CD14-positive monocyte (primary cell): ENCODE data around the gene PPIP5K1. TPM values are rescaled to one million over a fixed set of nuclear protein-coding genes. Genes with fewer than 3 reads are reported as not detected.

ENCODE experiments used
- DNase-seq, 3 donors: peaks; one replicate each; pipeline ENCODE4 v3.0.0-alpha.2; 2011 to 2022
- H2AFZ ChIP-seq: 2 replicates; pipeline ENCODE4 v1.6.0; 2012; ENCODE audit warnings: mild to moderate bottlenecking, low read depth, low read length, inconsistent platforms; ENCODE audit not compliant: insufficient read depth, poor library complexity, severe bottlenecking
- H3K27ac ChIP-seq, 2 donors: 1 replicate in 1 of 2; 2 replicates in 1 of 2; pipeline ENCODE4 v1.5.1; 2012 to 2013; ENCODE audit warnings: low read length in 2 of 2, control low read depth in 1 of 2, inconsistent platforms in 1 of 2, low read depth in 1 of 2, mild to moderate bottlenecking in 1 of 2
- H3K27me3 ChIP-seq, 2 donors: one replicate each; pipeline versions ENCODE4 v1.6.0 to v1.6.1; 2011 to 2013; ENCODE audit warnings: low read length in 2 of 2; ENCODE audit not compliant: control insufficient read depth in 2 of 2, insufficient read depth in 2 of 2
- H3K36me3 ChIP-seq, 2 donors: replicated peaks in 1 of 2; 1 replicate in 1 of 2; 2 replicates in 1 of 2; pipeline versions ENCODE4 v1.5.1 to v1.6.1; 2012 to 2013; ENCODE audit warnings: low read length in 2 of 2, control low read depth in 1 of 2, inconsistent platforms in 1 of 2, mild to moderate bottlenecking in 1 of 2; ENCODE audit not compliant: insufficient read depth in 2 of 2, control insufficient read depth in 1 of 2
- H3K4me1 ChIP-seq, 2 donors: 1 replicate in 1 of 2; 2 replicates in 1 of 2; pipeline versions ENCODE4 v1.5.1 to v1.6.1; 2012 to 2013; ENCODE audit warnings: low read length in 2 of 2, control low read depth in 1 of 2, inconsistent platforms in 1 of 2, mild to moderate bottlenecking in 1 of 2, moderate library complexity in 1 of 2; ENCODE audit not compliant: insufficient read depth in 2 of 2, control insufficient read depth in 1 of 2
- H3K4me2 ChIP-seq: replicated peaks from 2 replicates; pipeline ENCODE3; 2012; ENCODE audit warnings: low read length, moderate library complexity, mild to moderate bottlenecking; ENCODE audit not compliant: poor library complexity, severe bottlenecking; ENCODE audit errors: extremely low read depth
- H3K4me3 ChIP-seq, 3 experiments: fragments of 200-600 bp in 1 of 3; sonication (generic) in 1 of 3; replicated peaks in 1 of 3; 1 replicate in 2 of 3; 2 replicates in 1 of 3; pipeline ENCODE4 v1.5.1; 2011 to 2013; ENCODE audit warnings: low read length in 3 of 3, mild to moderate bottlenecking in 3 of 3, control low read depth in 2 of 3, low read depth in 2 of 3, inconsistent platforms in 1 of 3, moderate library complexity in 1 of 3
- H3K79me2 ChIP-seq: 2 replicates; pipeline ENCODE4 v1.6.0; 2012; ENCODE audit warnings: mild to moderate bottlenecking, control low read depth, inconsistent platforms, low read length, moderate library complexity; ENCODE audit not compliant: insufficient read depth
- H3K9ac ChIP-seq: 2 replicates; pipeline ENCODE4 v1.6.0; 2017; ENCODE audit warnings: low read length, mild to moderate bottlenecking; ENCODE audit not compliant: insufficient read depth, poor library complexity, severe bottlenecking
- H3K9me3 ChIP-seq, 2 donors: replicated peaks in 1 of 2; 1 replicate in 1 of 2; 2 replicates in 1 of 2; pipeline versions ENCODE4 v1.5.1 to v1.6.1; 2012 to 2013; ENCODE audit warnings: low read length in 2 of 2, control low read depth in 1 of 2; ENCODE audit not compliant: control insufficient read depth in 1 of 2, insufficient read depth in 1 of 2
- H4K20me1 ChIP-seq: 2 replicates; pipeline ENCODE4 v1.6.0; 2012; ENCODE audit warnings: mild to moderate bottlenecking, low read length, control low read depth, moderate library complexity; ENCODE audit not compliant: insufficient read depth
- H3K27ac Mint-ChIP-seq, 7 donors: one replicate each; pipeline ENCODE4 v1.8.0; 2020; ENCODE audit warnings: mild to moderate bottlenecking in 7 of 7, mixed read lengths in 7 of 7, moderate library complexity in 6 of 7, inconsistent platforms in 2 of 7
- H3K27me3 Mint-ChIP-seq, 3 donors: one replicate each; pipeline ENCODE4 v1.8.0; 2021 to 2022; ENCODE audit warnings: low read depth in 3 of 3, mild to moderate bottlenecking in 3 of 3, mixed read lengths in 3 of 3, moderate library complexity in 3 of 3, inconsistent platforms in 1 of 3
- H3K36me3 Mint-ChIP-seq, 2 donors: one replicate each; pipeline ENCODE4 v1.8.0; 2020; ENCODE audit warnings: mixed read lengths in 2 of 2, inconsistent platforms in 1 of 2, mild to moderate bottlenecking in 1 of 2
- H3K4me1 Mint-ChIP-seq: one replicate; pipeline ENCODE4 v1.8.0; 2020; ENCODE audit warnings: mild to moderate bottlenecking, mixed read lengths
- H3K4me3 Mint-ChIP-seq, 2 donors: one replicate each; pipeline ENCODE4 v1.8.0; 2020; ENCODE audit warnings: mild to moderate bottlenecking in 2 of 2, mixed read lengths in 2 of 2, moderate library complexity in 1 of 2
- H3K9me3 Mint-ChIP-seq, 7 donors: one replicate each; pipeline ENCODE4 v1.8.0; 2020 to 2022; ENCODE audit warnings: mixed read lengths in 7 of 7, mild to moderate bottlenecking in 6 of 7, moderate library complexity in 6 of 7, inconsistent platforms in 2 of 7
- WGBS: methylation state at CpG from one replicate; pipeline ENCODE4 v1.1.5; 2013; ENCODE audit warnings: missing lambda C conversion rate; ENCODE audit not compliant: insufficient coverage; 5-methylcytosine and 5-hydroxymethylcytosine counted together
- intact Hi-C, 2 donors: fragments of 100-400 bp; cut with micrococcal nuclease; formaldehyde crosslinking; loops; one replicate each; pipeline versions ENCODE4 v1.15.0 to v1.15.1; 2023
- polyA plus RNA-seq, 3 donors: library from polyadenylated mRNA; depleted of rRNA in 1 of 3; unstranded in 2 of 3; stranded (reverse) in 1 of 3; fragments of 300-500 nt in 2 of 3; fragments of >200 nt in 1 of 3; fragmentation: Illumina TruSeq in 2 of 3; gene quantifications; 1 replicate in 2 of 3; 2 replicates in 1 of 3; pipeline ENCODE4 v1.2.3, GENCODE V29; 2012 to 2021
- TF ChIP-seq, protein P1 (sequence below): fragments of 200-600 bp; IDR thresholded peaks from one replicate; pipeline ENCODE4 v1.8.0; 2022; ENCODE audit warnings: antibody characterized with exemption, mild to moderate bottlenecking

The PPIP5K1 gene
- polyA plus RNA-seq, 3 donors = 0.95 to 19.9 (median 2.0) TPM

DNA sequence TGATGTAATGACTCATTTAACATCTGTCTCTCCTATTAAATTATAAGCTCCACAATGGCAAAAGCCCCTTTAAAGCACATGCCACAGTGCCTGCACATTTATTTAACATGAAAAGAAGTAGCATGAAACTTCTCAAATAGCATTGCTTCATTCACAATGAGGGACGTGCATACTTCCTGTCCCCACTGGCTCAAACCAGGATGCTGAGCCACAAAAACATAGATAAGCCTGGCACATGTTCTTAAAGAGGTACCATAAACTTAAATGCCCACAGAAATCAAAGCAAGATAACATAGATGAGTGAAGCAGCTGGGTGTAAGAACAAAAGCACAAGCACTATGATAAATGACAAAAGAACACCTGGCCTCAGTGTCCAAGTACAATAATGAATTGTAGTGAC, 100.8 kb downstream of the PPIP5K1 start:
- Histone ChIP-seq H3K27ac (no peak overlapping the region), H4K20me1 (no peaks in the 10 kb centered on the region), H3K4me3 (no peak overlapping the region), H3K36me3 (peaks cover 0 to 7% of the 10 kb centered on the region in 2 donors), H2AFZ (no peak overlapping the region), H3K9me3 (no peaks in the 10 kb centered on the region), H3K9ac (no peak overlapping the region), H3K4me2 (no peak overlapping the region), H3K79me2 (no peaks in the 10 kb centered on the region), H3K27me3 (no peaks in the 10 kb centered on the region), H3K4me1 (peaks cover 10 to 12% of the 10 kb centered on the region in 2 donors)
- Mint-ChIP-seq H3K4me3 (no peak overlapping the region), H3K27me3 (no peaks in the 10 kb centered on the region), H3K36me3 (peaks cover 3 to 22% of the 10 kb centered on the region in 2 donors), H3K27ac (peak overlapping the region in 1 of 7 donors; percentile 13), H3K9me3 (no peaks in the 10 kb centered on the region), H3K4me1 (peaks cover 13% of the 10 kb centered on the region)
- intact Hi-C loops = no loop called here
- no CpG with 5 or more reads among the region's 1 CpG for WGBS
- DNase-seq = no peak
- TF ChIP-seq, protein P1, sequence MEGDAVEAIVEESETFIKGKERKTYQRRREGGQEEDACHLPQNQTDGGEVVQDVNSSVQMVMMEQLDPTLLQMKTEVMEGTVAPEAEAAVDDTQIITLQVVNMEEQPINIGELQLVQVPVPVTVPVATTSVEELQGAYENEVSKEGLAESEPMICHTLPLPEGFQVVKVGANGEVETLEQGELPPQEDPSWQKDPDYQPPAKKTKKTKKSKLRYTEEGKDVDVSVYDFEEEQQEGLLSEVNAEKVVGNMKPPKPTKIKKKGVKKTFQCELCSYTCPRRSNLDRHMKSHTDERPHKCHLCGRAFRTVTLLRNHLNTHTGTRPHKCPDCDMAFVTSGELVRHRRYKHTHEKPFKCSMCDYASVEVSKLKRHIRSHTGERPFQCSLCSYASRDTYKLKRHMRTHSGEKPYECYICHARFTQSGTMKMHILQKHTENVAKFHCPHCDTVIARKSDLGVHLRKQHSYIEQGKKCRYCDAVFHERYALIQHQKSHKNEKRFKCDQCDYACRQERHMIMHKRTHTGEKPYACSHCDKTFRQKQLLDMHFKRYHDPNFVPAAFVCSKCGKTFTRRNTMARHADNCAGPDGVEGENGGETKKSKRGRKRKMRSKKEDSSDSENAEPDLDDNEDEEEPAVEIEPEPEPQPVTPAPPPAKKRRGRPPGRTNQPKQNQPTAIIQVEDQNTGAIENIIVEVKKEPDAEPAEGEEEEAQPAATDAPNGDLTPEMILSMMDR = no peak

DNA sequence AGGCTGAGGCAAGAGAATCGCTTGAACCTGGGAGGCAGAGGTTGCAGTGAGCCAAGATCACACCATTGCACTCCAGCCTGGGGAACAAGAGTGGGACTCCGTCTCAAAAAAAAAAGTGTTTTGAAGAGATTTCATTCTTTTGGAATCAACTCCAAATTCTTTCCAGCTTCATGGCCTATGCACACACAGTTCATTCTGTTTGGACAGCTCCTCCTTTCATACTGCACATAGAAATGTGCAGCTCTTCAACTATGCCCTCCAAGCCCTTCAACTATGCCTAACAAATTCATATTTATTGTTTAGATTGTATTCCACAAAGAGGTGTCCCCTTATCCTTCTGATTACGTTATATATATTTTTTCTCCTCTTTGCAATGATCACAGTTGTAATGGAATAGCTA, 101.2 kb downstream of the PPIP5K1 start:
- H3K27ac Mint-ChIP-seq = no peak overlapping the region
- peaks cover 13% of the 10 kb centered on the region for H3K4me1 Mint-ChIP-seq
- peaks cover 3 to 22% of the 10 kb centered on the region in 2 donors for H3K36me3 Mint-ChIP-seq
- Histone ChIP-seq H3K36me3 (peaks cover 0 to 7% of the 10 kb centered on the region in 2 donors), H3K27ac (no peak overlapping the region), H3K4me1 (peaks cover 10 to 12% of the 10 kb centered on the region in 2 donors), H3K4me2 (no peak overlapping the region), H3K4me3 (no peak overlapping the region), H3K79me2 (no peaks in the 10 kb centered on the region), H4K20me1 (no peaks in the 10 kb centered on the region), H2AFZ (no peak overlapping the region), H3K27me3 (no peaks in the 10 kb centered on the region), H3K9ac (no peak overlapping the region), H3K9me3 (no peaks in the 10 kb centered on the region)
- no peak for DNase-seq
- no CpG with 5 or more reads among the region's 3 CpGs for WGBS
- no peaks in the 10 kb centered on the region for H3K27me3 Mint-ChIP-seq
- H3K4me3 Mint-ChIP-seq = no peak overlapping the region
- intact Hi-C loops = no loop called here
- TF ChIP-seq, protein P1 = no peak
- H3K9me3 Mint-ChIP-seq = no peaks in the 10 kb centered on the region
